ENCODE results near the gene FBXO36. TPM values are rescaled to one million over a fixed set of nuclear protein-coding genes. Genes with fewer than 3 reads are reported as not detected.

The FBXO36 gene
- polyA plus RNA-seq, 1 experiment: 2.4 TPM

- no peak for TF ChIP-seq CTCF (IDR thresholded peaks at IDR 0.05; ENCODE audit: insufficient read depth, low read depth, low read length)
- Histone ChIP-seq H3K27me3 (ENCODE audit: control insufficient read depth, insufficient read depth, low read length) (no peaks in the 10 kb centered on the region), H3K4me3 (ENCODE audit: low read depth, low read length) (no peak overlapping the region), H3K36me3 (ENCODE audit: control insufficient read depth, insufficient read depth, low read length) (peaks cover 3% of the 10 kb centered on the region)
- ChIA-PET CTCF (no interaction called here), POLR2A (no interaction called here)
- no peak for DNase-seq (ENCODE audit: low read depth)
These were observed 42.9 kb upstream of the FBXO36 start for GRCh38 chr2:229879191-229879950.

GRCh38 chr2:229880892-229881586, 41.3 kb upstream of the FBXO36 start:
- DNase-seq (ENCODE audit: low read depth): no peak
- ChIA-PET CTCF (interaction anchor here (1.1 kb wide), 1 partner anchor 127 kb away, joined by 3 read pairs; no protein-coding TSS in a partner anchor), POLR2A (no interaction called here)
- no peak overlapping the region for H3K4me3 ChIP-seq (ENCODE audit: low read depth, low read length)
- peaks cover 3% of the 10 kb centered on the region for H3K36me3 ChIP-seq (ENCODE audit: control insufficient read depth, insufficient read depth, low read length)
- TF ChIP-seq CTCF (IDR thresholded peaks at IDR 0.05; ENCODE audit: insufficient read depth, low read depth, low read length): no peak
- no peaks in the 10 kb centered on the region for H3K27me3 ChIP-seq (ENCODE audit: control insufficient read depth, insufficient read depth, low read length)

DNA sequence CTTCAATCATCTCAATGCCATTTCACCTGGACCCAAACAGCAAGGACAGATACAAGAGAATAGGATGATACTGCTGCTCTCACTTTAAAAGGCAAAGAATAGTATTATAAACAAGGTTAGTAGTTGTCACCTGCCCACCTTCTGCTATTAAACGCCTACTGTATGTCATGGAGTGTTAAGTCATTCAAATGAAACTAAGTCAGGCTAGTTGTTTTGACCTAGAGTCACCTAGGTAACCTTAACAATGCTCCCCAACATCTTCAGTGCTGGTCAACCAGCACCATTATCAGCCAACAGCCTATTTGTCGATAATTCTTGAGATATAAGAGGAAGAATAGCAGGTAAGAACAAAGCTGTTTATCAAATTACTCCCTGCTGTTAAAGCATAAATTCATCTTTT, 39.7 kb upstream of the FBXO36 start:
- TF ChIP-seq CTCF (IDR thresholded peaks at IDR 0.05; ENCODE audit: insufficient read depth, low read depth, low read length): no peak
- CTCF ChIA-PET: interaction anchor here (0.6 to 1.5 kb wide), 4 partner anchors 29 to 198 kb away, joined by 3 to 4 read pairs (median 4); no protein-coding TSS in a partner anchor
- H3K4me3 ChIP-seq (ENCODE audit: low read depth, low read length): no peak overlapping the region
- peaks cover 2% of the 10 kb centered on the region for H3K36me3 ChIP-seq (ENCODE audit: control insufficient read depth, insufficient read depth, low read length)
- no peak for DNase-seq (ENCODE audit: low read depth)
- POLR2A ChIA-PET: no interaction called here
- H3K27me3 ChIP-seq (ENCODE audit: control insufficient read depth, insufficient read depth, low read length): no peaks in the 10 kb centered on the region

DNA sequence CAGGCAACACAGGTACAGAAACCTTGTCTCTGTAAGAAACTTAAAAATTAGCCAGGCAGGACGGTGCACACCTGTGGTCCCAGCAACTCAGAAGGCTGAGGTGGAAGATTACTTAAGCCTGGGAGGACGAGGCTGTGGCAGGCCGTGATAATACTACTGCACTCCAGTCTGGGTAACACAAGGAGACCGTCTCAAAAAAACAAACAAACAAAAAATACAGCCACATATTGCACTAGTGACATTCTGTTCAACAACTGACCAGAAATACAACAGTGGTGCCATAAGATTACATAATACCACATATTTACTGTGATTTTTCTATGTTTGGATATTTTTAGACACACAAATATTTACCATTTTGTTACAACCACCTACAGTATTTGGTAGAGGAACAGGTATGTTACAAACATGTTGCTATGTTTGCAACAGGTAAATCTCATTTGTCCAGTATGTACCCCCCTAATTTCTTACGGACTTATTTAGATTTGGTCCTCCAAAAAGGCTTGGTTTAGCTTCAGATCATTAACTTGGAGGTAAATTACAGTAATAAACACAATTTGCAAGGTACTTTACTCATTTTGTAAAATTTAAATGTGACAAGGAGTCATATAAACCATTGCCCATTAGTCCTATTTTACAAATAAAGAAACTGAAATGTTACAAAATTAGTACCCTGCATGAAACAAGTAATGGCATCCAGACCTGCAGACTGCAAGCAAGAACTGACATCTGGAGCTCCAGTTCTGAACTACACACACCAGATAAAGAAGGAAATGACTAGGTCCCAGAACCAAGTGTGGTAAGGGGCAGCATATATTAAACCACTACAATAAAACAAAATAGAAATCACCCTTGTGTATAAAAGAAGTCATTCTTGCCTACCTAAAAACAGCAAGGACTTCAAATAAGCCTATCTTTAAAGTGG, 37.3 kb upstream of the FBXO36 start:
- no peak for DNase-seq (ENCODE audit: low read depth)
- no peaks in the 10 kb centered on the region for H3K27me3 ChIP-seq (ENCODE audit: control insufficient read depth, insufficient read depth, low read length)
- H3K36me3 ChIP-seq (ENCODE audit: control insufficient read depth, insufficient read depth, low read length): no peaks in the 10 kb centered on the region; the same call in 1 of the 2 replicates
- no peak for TF ChIP-seq CTCF (IDR thresholded peaks at IDR 0.05; ENCODE audit: insufficient read depth, low read depth, low read length)
- ChIA-PET CTCF (interaction anchor here (0.6 to 1.7 kb wide), 3 partner anchors 12 to 86 kb away, joined by 3 read pairs; no protein-coding TSS in a partner anchor), POLR2A (interaction anchor here (0.6 kb wide), 1 partner anchor 743 kb away, joined by 4 read pairs; no protein-coding TSS in a partner anchor)
- H3K4me3 ChIP-seq (ENCODE audit: low read depth, low read length): no peak overlapping the region

Data from BJ (cell line).